ENCODE data around the gene LRP1B. TPM values are rescaled to one million over a fixed set of nuclear protein-coding genes. Genes with fewer than 3 reads are reported as not detected.

The LRP1B gene
- total RNA-seq, 1 donor from 2014 or later, result 1.7 TPM

- TF ChIP-seq CTCF (IDR thresholded peaks at IDR 0.05; ENCODE audit: unreplicated experiment), result no peak
- no peaks in the 10 kb centered on the region for H3K27me3 Mint-ChIP-seq (ENCODE audit: low read depth)
- no peak overlapping the region for H3K4me3 Mint-ChIP-seq
- H3K36me3 Mint-ChIP-seq, result peaks cover 8% of the 10 kb centered on the region
- peaks cover 17% of the 10 kb centered on the region for H3K9me3 Mint-ChIP-seq
- H3K27ac Mint-ChIP-seq, result no peak overlapping the region
- peaks cover 3% of the 10 kb centered on the region for H3K4me1 Mint-ChIP-seq
- DNase-seq (ENCODE audit: low spot score in 2 of 2, unreplicated experiment in 2 of 2), result no peak
Observed at GRCh38 chr2:141381946-141382345, 748.9 kb downstream of the LRP1B start.

- peaks cover 8% of the 10 kb centered on the region for H3K36me3 Mint-ChIP-seq
- H3K9me3 Mint-ChIP-seq, result peaks cover 11% of the 10 kb centered on the region
- TF ChIP-seq CTCF (IDR thresholded peaks at IDR 0.05; ENCODE audit: unreplicated experiment), result no peak
- H3K27me3 Mint-ChIP-seq (ENCODE audit: low read depth), result no peaks in the 10 kb centered on the region
- no peak overlapping the region for H3K4me3 Mint-ChIP-seq
- peaks cover 3% of the 10 kb centered on the region for H3K4me1 Mint-ChIP-seq
- no peak for DNase-seq (ENCODE audit: low spot score in 2 of 2, unreplicated experiment in 2 of 2)
- H3K27ac Mint-ChIP-seq, result no peak overlapping the region
Observed at GRCh38 chr2:141380008-141380979, 750.5 kb downstream of the LRP1B start.

GRCh38 chr2:141364821-141365220 is 766.0 kb downstream of the LRP1B start:
- Mint-ChIP-seq H3K9me3 (peaks cover 3% of the 10 kb centered on the region), H3K36me3 (no peaks in the 10 kb centered on the region), H3K27me3 (ENCODE audit: low read depth) (no peaks in the 10 kb centered on the region), H3K27ac (no peak overlapping the region), H3K4me1 (peaks cover 1% of the 10 kb centered on the region), H3K4me3 (no peak overlapping the region)
- no peak for DNase-seq (ENCODE audit: low spot score in 2 of 2, unreplicated experiment in 2 of 2)
- TF ChIP-seq CTCF (IDR thresholded peaks at IDR 0.05; ENCODE audit: unreplicated experiment), result no peak

GRCh38 chr2:141362311-141362710 is 768.5 kb downstream of the LRP1B start:
- no peak for TF ChIP-seq CTCF (IDR thresholded peaks at IDR 0.05; ENCODE audit: unreplicated experiment)
- Mint-ChIP-seq H3K4me3 (no peak overlapping the region), H3K27me3 (ENCODE audit: low read depth) (no peaks in the 10 kb centered on the region), H3K36me3 (no peaks in the 10 kb centered on the region), H3K9me3 (peaks cover 3% of the 10 kb centered on the region), H3K4me1 (no peaks in the 10 kb centered on the region), H3K27ac (no peak overlapping the region)
- no peak for DNase-seq (ENCODE audit: low spot score in 2 of 2, unreplicated experiment in 2 of 2)

- no peak overlapping the region for H3K4me3 Mint-ChIP-seq
- H3K27me3 Mint-ChIP-seq (ENCODE audit: low read depth), result no peaks in the 10 kb centered on the region
- H3K36me3 Mint-ChIP-seq, result no peaks in the 10 kb centered on the region
- no peaks in the 10 kb centered on the region for H3K4me1 Mint-ChIP-seq
- H3K27ac Mint-ChIP-seq, result no peak overlapping the region
- H3K9me3 Mint-ChIP-seq, result peaks cover 25% of the 10 kb centered on the region
- no peak for TF ChIP-seq CTCF (IDR thresholded peaks at IDR 0.05; ENCODE audit: unreplicated experiment)
- DNase-seq (ENCODE audit: low spot score in 2 of 2, unreplicated experiment in 2 of 2), result no peak
Observed at GRCh38 chr2:141348481-141348880, 782.3 kb downstream of the LRP1B start.
